Activated CD8-positive, alpha-beta T cell treated with anti-CD3 and anti-CD28 coated beads, Interleukin-2, amount 10 ng/mL, durations not matched to agents 7 days and 5 days (primary cell): ENCODE data around the gene SH3PXD2A. TPM values are rescaled to one million over a fixed set of nuclear protein-coding genes. Genes with fewer than 3 reads are reported as not detected.
"Not testable (repeated sequence)": the region's sequence is repeated elsewhere in the genome, so short reads cannot be mapped to it uniquely, and the experiment has no call there.

ENCODE experiments used
- ATAC-seq: fragments of 150-1000 bp; cut with Tn5 transposase; one replicate; pipeline ENCODE4 v1.10.0; 2021; ENCODE audit warnings: moderate library complexity
- CTCF ChIA-PET: fragments of 350-600 bp; sonication (Branson Sonifier 250); formaldehyde crosslinking; loops from one replicate; lab custom pipeline; 2021; ENCODE audit warnings: antibody characterized with exemption; lab: Charles Lee
- POLR2A ChIA-PET: fragments of 350-600 bp; sonication (Branson Sonifier 250); formaldehyde crosslinking; loops from one replicate; lab custom pipeline; 2021; ENCODE audit warnings: antibody characterized with exemption; lab: Charles Lee
- DNase-seq: peaks from one replicate; pipeline ENCODE4 v3.0.0-alpha.2; 2020
- H3K27ac Mint-ChIP-seq: one replicate; pipeline ENCODE4 v1.8.0; 2021; ENCODE audit warnings: mild to moderate bottlenecking, mixed read lengths
- H3K27me3 Mint-ChIP-seq: one replicate; pipeline ENCODE4 v1.8.0; 2021; ENCODE audit warnings: low read depth, mixed read lengths
- H3K36me3 Mint-ChIP-seq: one replicate; pipeline ENCODE4 v1.8.0; 2021; ENCODE audit warnings: low read depth, mixed read lengths
- H3K4me1 Mint-ChIP-seq: one replicate; pipeline ENCODE4 v1.8.0; 2021; ENCODE audit warnings: low read depth, mixed read lengths
- H3K4me3 Mint-ChIP-seq: one replicate; pipeline ENCODE4 v1.8.0; 2021; ENCODE audit warnings: mild to moderate bottlenecking, mixed read lengths
- H3K9me3 Mint-ChIP-seq: one replicate; pipeline ENCODE4 v1.8.0; 2022; ENCODE audit warnings: mixed read lengths; ENCODE audit not compliant: insufficient read depth
- total RNA-seq, 2 experiments: library from RNA; stranded (reverse); gene quantifications; one replicate each; pipeline ENCODE4 v1.2.3, GENCODE V29; 2021

The SH3PXD2A gene
- total RNA-seq, 2 experiments from 2014 or later = 8.5 to 9.4 TPM

GRCh38 chr10:103635580-103635979, 219.8 kb downstream of the SH3PXD2A start:
- POLR2A ChIA-PET = no interaction called here
- H3K36me3 Mint-ChIP-seq = no peaks in the 10 kb centered on the region
- H3K4me3 Mint-ChIP-seq = no peak overlapping the region
- H3K9me3 Mint-ChIP-seq = no peaks in the 10 kb centered on the region
- H3K4me1 Mint-ChIP-seq = peaks cover 16% of the 10 kb centered on the region
- ATAC-seq (no peak), DNase-seq (no peak)
- H3K27ac Mint-ChIP-seq = no peak overlapping the region
- CTCF ChIA-PET = interaction anchor here (3.5 kb wide), 1 partner anchor 50 kb away, joined by 9 read pairs; no protein-coding TSS in a partner anchor
- no peaks in the 10 kb centered on the region for H3K27me3 Mint-ChIP-seq

GRCh38 chr10:103633846-103634245, 221.5 kb downstream of the SH3PXD2A start:
- ChIA-PET POLR2A (interaction anchor here (0.6 kb wide), 1 partner anchor 143 kb away, joined by 3 read pairs; no protein-coding TSS in a partner anchor), CTCF (no interaction called here)
- no peaks in the 10 kb centered on the region for H3K36me3 Mint-ChIP-seq
- H3K27ac Mint-ChIP-seq = no peak overlapping the region
- DNase-seq (no peak), ATAC-seq (no peak)
- H3K4me3 Mint-ChIP-seq = no peak overlapping the region
- H3K4me1 Mint-ChIP-seq = peaks cover 19% of the 10 kb centered on the region
- H3K27me3 Mint-ChIP-seq = no peaks in the 10 kb centered on the region
- H3K9me3 Mint-ChIP-seq = no peaks in the 10 kb centered on the region

DNA sequence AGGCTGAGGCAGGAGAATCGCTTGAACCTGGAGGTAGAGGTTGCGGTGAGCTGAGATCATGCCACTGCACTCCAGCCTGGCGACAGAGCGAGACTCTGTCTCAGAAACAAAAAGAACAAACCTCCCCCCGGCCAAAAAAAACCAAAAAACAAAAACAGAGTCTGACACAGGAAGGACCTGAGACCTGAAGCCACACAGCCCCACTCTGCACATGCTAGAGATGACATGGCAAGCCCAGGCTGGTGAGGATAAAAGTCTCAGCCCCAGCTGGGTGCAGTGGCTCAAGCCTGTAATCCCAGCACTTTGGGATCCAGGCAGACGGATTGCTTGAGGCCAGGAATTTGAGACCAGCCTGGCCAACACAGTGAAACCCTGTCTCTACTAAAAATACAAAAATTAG, 222.5 kb downstream of the SH3PXD2A start:
- POLR2A ChIA-PET = not testable (repeated sequence)

GRCh38 chr10:103632247-103632642, 223.1 kb downstream of the SH3PXD2A start:
- H3K4me1 Mint-ChIP-seq = peaks cover 19% of the 10 kb centered on the region
- no peaks in the 10 kb centered on the region for H3K36me3 Mint-ChIP-seq
- DNase-seq (peak; percentile 23), ATAC-seq (no peak)
- no peaks in the 10 kb centered on the region for H3K9me3 Mint-ChIP-seq
- no peaks in the 10 kb centered on the region for H3K27me3 Mint-ChIP-seq
- no peak overlapping the region for H3K27ac Mint-ChIP-seq
- H3K4me3 Mint-ChIP-seq = no peak overlapping the region
- ChIA-PET CTCF (no interaction called here), POLR2A (no interaction called here)

More for the DNA sequence above, 222.5 kb downstream of the SH3PXD2A start:
- H3K4me1 Mint-ChIP-seq = peaks cover 19% of the 10 kb centered on the region
- not testable (repeated sequence) for H3K27ac Mint-ChIP-seq, H3K9me3 Mint-ChIP-seq, H3K4me3 Mint-ChIP-seq, H3K36me3 Mint-ChIP-seq, H3K27me3 Mint-ChIP-seq
- DNase-seq (peak; percentile 25), ATAC-seq (peak; percentile 52)
- CTCF ChIA-PET = interaction anchor here (0.8 kb wide), 1 partner anchor 54 kb away, joined by 3 read pairs; no protein-coding TSS in a partner anchor

GRCh38 chr10:103630156-103630555, 225.2 kb downstream of the SH3PXD2A start:
- ATAC-seq (no peak), DNase-seq (no peak)
- Mint-ChIP-seq H3K4me1 (peaks cover 19% of the 10 kb centered on the region), H3K27me3 (no peaks in the 10 kb centered on the region), H3K4me3 (no peak overlapping the region), H3K36me3 (no peaks in the 10 kb centered on the region), H3K27ac (no peak overlapping the region), H3K9me3 (no peaks in the 10 kb centered on the region)
- ChIA-PET POLR2A (no interaction called here), CTCF (interaction anchor here (1.5 kb wide), 1 partner anchor 56 kb away, joined by 3 read pairs; no protein-coding TSS in a partner anchor)

GRCh38 chr10:103629581-103629980, 225.8 kb downstream of the SH3PXD2A start:
- POLR2A ChIA-PET = no interaction called here
- CTCF ChIA-PET = interaction anchor here (1.5 kb wide), 1 partner anchor 57 kb away, joined by 3 read pairs; no protein-coding TSS in a partner anchor
- Mint-ChIP-seq H3K4me1 (peaks cover 15% of the 10 kb centered on the region), H3K27me3 (no peaks in the 10 kb centered on the region), H3K4me3 (no peak overlapping the region), H3K36me3 (no peaks in the 10 kb centered on the region), H3K9me3 (no peaks in the 10 kb centered on the region), H3K27ac (no peak overlapping the region)
- no peak for ATAC-seq
- no peak for DNase-seq

DNA sequence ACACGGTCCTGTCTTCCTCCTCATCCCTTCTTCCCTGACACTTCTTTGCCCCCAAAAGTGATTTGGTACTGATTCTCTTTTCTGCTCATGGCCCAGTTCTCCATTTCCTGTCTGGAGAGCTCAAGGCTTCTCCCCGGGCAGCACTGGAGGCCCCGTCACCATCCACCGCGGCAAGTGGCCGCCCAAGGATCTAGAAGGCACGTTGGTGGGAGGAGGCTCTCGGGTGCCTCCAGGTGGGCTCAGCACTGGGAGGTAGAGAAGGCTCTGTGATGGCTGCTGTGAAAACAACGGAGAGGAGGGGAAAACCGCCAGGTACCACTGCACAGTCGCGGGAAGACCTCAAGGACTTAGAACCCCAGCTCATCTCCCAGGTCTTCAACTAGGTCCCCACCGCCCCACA, 227.5 kb downstream of the SH3PXD2A start:
- Mint-ChIP-seq H3K4me3 (no peak overlapping the region), H3K4me1 (peaks cover 14% of the 10 kb centered on the region), H3K27me3 (no peaks in the 10 kb centered on the region), H3K27ac (no peak overlapping the region), H3K36me3 (no peaks in the 10 kb centered on the region), H3K9me3 (no peaks in the 10 kb centered on the region)
- DNase-seq = no peak
- no peak for ATAC-seq
- POLR2A ChIA-PET = no interaction called here
- CTCF ChIA-PET = interaction anchor here (1.2 kb wide), 1 partner anchor 36 kb away, joined by 3 read pairs; no protein-coding TSS in a partner anchor

GRCh38 chr10:103627111-103627892, 228.1 kb downstream of the SH3PXD2A start:
- ChIA-PET CTCF (interaction anchor here (1.2 kb wide), 1 partner anchor 35 kb away, joined by 3 read pairs; no protein-coding TSS in a partner anchor), POLR2A (no interaction called here)

DNA sequence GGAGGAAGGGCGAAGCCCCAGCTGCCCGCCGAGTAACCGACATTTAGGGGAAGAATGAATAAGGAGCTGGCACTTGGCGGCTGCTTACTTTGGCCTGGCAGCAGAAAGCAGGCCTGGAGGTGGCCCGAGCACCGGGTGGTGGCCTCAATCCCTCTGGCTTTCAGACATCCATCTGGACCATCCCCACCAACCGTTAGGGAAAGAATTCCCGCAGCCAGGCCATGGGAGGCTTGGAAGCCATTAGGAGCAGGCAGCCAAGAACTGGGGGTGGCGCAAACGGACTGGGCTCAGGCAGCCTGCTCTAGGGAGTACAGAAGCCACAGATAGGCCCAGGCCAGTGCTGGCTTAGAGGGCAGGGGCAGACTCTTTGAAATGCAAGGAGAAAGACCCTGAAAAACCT, 229.2 kb downstream of the SH3PXD2A start:
- H3K9me3 Mint-ChIP-seq = no peaks in the 10 kb centered on the region
- no peak overlapping the region for H3K27ac Mint-ChIP-seq
- no peaks in the 10 kb centered on the region for H3K36me3 Mint-ChIP-seq
- H3K4me3 Mint-ChIP-seq = no peak overlapping the region
- no peaks in the 10 kb centered on the region for H3K27me3 Mint-ChIP-seq
- no peak for ATAC-seq
- DNase-seq = no peak
- CTCF ChIA-PET = interaction anchor here (1.3 kb wide), 1 partner anchor 60 kb away, joined by 3 read pairs; no protein-coding TSS in a partner anchor
- H3K4me1 Mint-ChIP-seq = peaks cover 3% of the 10 kb centered on the region
- POLR2A ChIA-PET = no interaction called here

More at GRCh38 chr10:103627111-103627892, 228.1 kb downstream of the SH3PXD2A start:
- Mint-ChIP-seq H3K27me3 (no peaks in the 10 kb centered on the region), H3K27ac (no peak overlapping the region), H3K36me3 (no peaks in the 10 kb centered on the region), H3K4me3 (no peak overlapping the region), H3K9me3 (no peaks in the 10 kb centered on the region), H3K4me1 (peaks cover 8% of the 10 kb centered on the region)
- ATAC-seq (no peak), DNase-seq (no peak)

- H3K27ac Mint-ChIP-seq = no peak overlapping the region
- ChIA-PET POLR2A (interaction anchor here (0.6 kb wide), 1 partner anchor 26 kb away, joined by 3 read pairs; no protein-coding TSS in a partner anchor), CTCF (no interaction called here)
- H3K4me3 Mint-ChIP-seq = no peak overlapping the region
- H3K4me1 Mint-ChIP-seq = no peaks in the 10 kb centered on the region
- no peaks in the 10 kb centered on the region for H3K36me3 Mint-ChIP-seq
- no peaks in the 10 kb centered on the region for H3K27me3 Mint-ChIP-seq
- H3K9me3 Mint-ChIP-seq = no peaks in the 10 kb centered on the region
- no peak for DNase-seq
- ATAC-seq = no peak
These were observed 232.3 kb downstream of the SH3PXD2A start for GRCh38 chr10:103622935-103623574.

- ATAC-seq = no peak
- H3K27me3 Mint-ChIP-seq = no peaks in the 10 kb centered on the region
- DNase-seq = no peak
- no peaks in the 10 kb centered on the region for H3K4me1 Mint-ChIP-seq
- CTCF ChIA-PET = no interaction called here
- no peak overlapping the region for H3K4me3 Mint-ChIP-seq
- POLR2A ChIA-PET = interaction anchor here (0.5 to 0.6 kb wide), 2 partner anchors 27 to 1098 kb away, joined by 3 to 5 read pairs; no protein-coding TSS in a partner anchor
- H3K9me3 Mint-ChIP-seq = no peaks in the 10 kb centered on the region
- H3K27ac Mint-ChIP-seq = no peak overlapping the region
- no peaks in the 10 kb centered on the region for H3K36me3 Mint-ChIP-seq
These were observed 233.1 kb downstream of the SH3PXD2A start for GRCh38 chr10:103622286-103622685.

DNA sequence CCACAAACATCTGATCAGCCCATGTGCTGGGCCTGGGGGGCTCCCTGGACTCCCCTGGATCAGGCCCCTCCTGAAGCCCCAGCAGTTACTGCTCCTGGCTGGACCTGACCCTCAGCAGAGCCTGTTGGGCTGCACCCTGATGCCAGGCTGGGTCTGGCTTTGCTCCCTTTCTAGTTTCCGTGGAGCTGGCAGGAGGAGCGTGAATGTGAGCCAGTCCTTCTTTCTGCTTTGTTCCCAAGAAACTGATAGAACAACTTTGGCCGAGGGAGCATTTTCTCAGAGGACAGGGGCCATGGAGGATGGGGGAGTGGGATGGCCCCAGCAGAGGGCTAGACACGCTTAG, 233.6 kb downstream of the SH3PXD2A start:
- Mint-ChIP-seq H3K4me1 (no peaks in the 10 kb centered on the region), H3K27ac (no peak overlapping the region), H3K9me3 (no peaks in the 10 kb centered on the region), H3K36me3 (no peaks in the 10 kb centered on the region), H3K4me3 (no peak overlapping the region), H3K27me3 (no peaks in the 10 kb centered on the region)
- no peak for DNase-seq
- ATAC-seq = no peak
- ChIA-PET CTCF (no interaction called here), POLR2A (no interaction called here)
